Mesenchymal stem cell (in vitro differentiated cells and primary cell): ENCODE results near the gene GNG7.

ENCODE experiments used
- DNase-seq: peaks from one replicate; pipeline ENCODE4 v3.0.0-alpha.2; 2013
- H2AFZ ChIP-seq: one replicate; pipeline ENCODE4 v1.6.1; 2013; ENCODE audit warnings: low read depth, mild to moderate bottlenecking, control low read depth, inconsistent platforms, low read length, moderate library complexity
- H2AK5ac ChIP-seq: 2 replicates; pipeline ENCODE4 v1.6.1; 2013; ENCODE audit warnings: low read length, moderate library complexity, mild to moderate bottlenecking, inconsistent platforms; ENCODE audit not compliant: severe bottlenecking
- H2BK120ac ChIP-seq: one replicate; pipeline ENCODE4 v1.6.1; 2013; ENCODE audit warnings: low read depth, mild to moderate bottlenecking, inconsistent platforms, low read length, moderate library complexity
- H2BK12ac ChIP-seq, 2 experiments: one replicate each; pipeline ENCODE4 v1.6.1; 2013; ENCODE audit warnings: inconsistent platforms in 2 of 2, low read length in 2 of 2, mild to moderate bottlenecking in 2 of 2, moderate library complexity in 2 of 2, control low read depth in 1 of 2
- H2BK15ac ChIP-seq: one replicate; pipeline ENCODE4 v1.6.1; 2013; ENCODE audit warnings: mild to moderate bottlenecking, low read depth, inconsistent platforms; ENCODE audit not compliant: poor library complexity, severe bottlenecking
- H2BK5ac ChIP-seq: 2 replicates; pipeline ENCODE4 v1.6.1; 2013; ENCODE audit warnings: low read depth, mild to moderate bottlenecking, low read length, control low read depth, inconsistent platforms; ENCODE audit not compliant: poor library complexity, severe bottlenecking
- H3K14ac ChIP-seq, 2 experiments: one replicate each; pipeline ENCODE4 v1.6.1; 2013; ENCODE audit warnings: inconsistent platforms in 2 of 2, low read length in 2 of 2, control low read depth in 1 of 2, mild to moderate bottlenecking in 1 of 2, moderate library complexity in 1 of 2
- H3K18ac ChIP-seq, 2 experiments: one replicate each; pipeline ENCODE4 v1.6.1; 2013; ENCODE audit warnings: inconsistent platforms in 2 of 2, low read length in 2 of 2, control low read depth in 1 of 2, low read depth in 1 of 2, mild to moderate bottlenecking in 1 of 2
- H3K23ac ChIP-seq, 2 experiments: one replicate each; pipeline ENCODE4 v1.6.1; 2013; ENCODE audit warnings: inconsistent platforms in 2 of 2, low read length in 2 of 2, mild to moderate bottlenecking in 2 of 2, moderate library complexity in 2 of 2, control low read depth in 1 of 2
- H3K27ac ChIP-seq: 2 replicates; pipeline ENCODE4 v1.5.1; 2013; ENCODE audit warnings: mild to moderate bottlenecking, moderate library complexity, low read length, control low read depth, inconsistent platforms; ENCODE audit not compliant: poor library complexity, severe bottlenecking
- H3K27me3 ChIP-seq, 2 experiments: 2 replicates each; pipeline versions ENCODE4 v1.6.1 to v1.7.0; 2013; ENCODE audit warnings: low read length in 2 of 2, mild to moderate bottlenecking in 2 of 2, moderate library complexity in 2 of 2, control low read depth in 1 of 2, inconsistent platforms in 1 of 2; ENCODE audit not compliant: control insufficient read depth in 1 of 2, insufficient read depth in 1 of 2
- H3K36me3 ChIP-seq, 2 experiments: 2 replicates each; pipeline versions ENCODE4 v1.6.1 to v1.7.0; 2013; ENCODE audit warnings: low read length in 2 of 2, control low read depth in 1 of 2, inconsistent platforms in 1 of 2, low read depth in 1 of 2, mild to moderate bottlenecking in 1 of 2; ENCODE audit not compliant: insufficient read depth in 2 of 2, control insufficient read depth in 1 of 2
- H3K4ac ChIP-seq, 2 experiments: one replicate each; pipeline ENCODE4 v1.6.1; 2013; ENCODE audit warnings: inconsistent platforms in 2 of 2, low read length in 2 of 2, mild to moderate bottlenecking in 2 of 2, moderate library complexity in 2 of 2, control low read depth in 1 of 2, low read depth in 1 of 2
- H3K4me1 ChIP-seq: 2 replicates; pipeline ENCODE4 v1.6.1; 2013; ENCODE audit warnings: low read depth, low read length, control low read depth; ENCODE audit not compliant: control insufficient read depth, insufficient read depth
- H3K4me2 ChIP-seq: 2 replicates; pipeline ENCODE4 v1.6.1; 2013; ENCODE audit warnings: low read length, mild to moderate bottlenecking, inconsistent platforms; ENCODE audit not compliant: poor library complexity, severe bottlenecking
- H3K4me3 ChIP-seq, 2 experiments: 2 replicates each; pipeline versions ENCODE4 v1.5.1 to v1.7.0; 2013; ENCODE audit warnings: low read length in 2 of 2, mild to moderate bottlenecking in 2 of 2, control low read depth in 1 of 2, low read depth in 1 of 2; ENCODE audit not compliant: insufficient read depth in 1 of 2
- H3K79me1 ChIP-seq: replicated peaks from 2 replicates; pipeline ENCODE4 v1.6.1; 2013; ENCODE audit warnings: mild to moderate bottlenecking, control low read depth, low read length, inconsistent platforms; ENCODE audit not compliant: poor library complexity, severe bottlenecking
- H3K9ac ChIP-seq: 2 replicates; pipeline ENCODE4 v1.7.0; 2013; ENCODE audit warnings: mild to moderate bottlenecking, low read length, moderate library complexity
- H3K9me3 ChIP-seq: 2 replicates; pipeline ENCODE4 v1.7.0; 2013; ENCODE audit warnings: mild to moderate bottlenecking, low read length; ENCODE audit not compliant: control insufficient read depth
- H4K8ac ChIP-seq: one replicate; pipeline ENCODE4 v1.6.1; 2013; ENCODE audit warnings: inconsistent platforms, mild to moderate bottlenecking, low read length, moderate library complexity
- H4K91ac ChIP-seq: one replicate; pipeline ENCODE4 v1.6.1; 2013; ENCODE audit warnings: mild to moderate bottlenecking, low read length, inconsistent platforms
- WGBS: methylation state at CpG from one replicate; pipeline ENCODE4 v1.1.7; 2013; ENCODE audit warnings: mixed read lengths; 5-methylcytosine and 5-hydroxymethylcytosine counted together

GNG7 gene

GRCh38 chr19:2592824-2593223, 109.7 kb downstream of the GNG7 start:
- H2AK5ac ChIP-seq, result no peak overlapping the region
- H3K9ac ChIP-seq, result no peak overlapping the region
- no peak overlapping the region for H2AFZ ChIP-seq
- H3K4me2 ChIP-seq, result no peak overlapping the region
- no peak for DNase-seq
- no peak overlapping the region for H3K4me3 ChIP-seq
- peaks cover 5 to 32% of the 10 kb centered on the region in 2 experiments for H3K27me3 ChIP-seq
- no peak overlapping the region for H2BK5ac ChIP-seq
- no peak overlapping the region for H2BK15ac ChIP-seq
- no peak overlapping the region for H3K4ac ChIP-seq
- no peaks in the 10 kb centered on the region for H3K79me1 ChIP-seq
- peaks cover 3% of the 10 kb centered on the region for H3K4me1 ChIP-seq
- WGBS, result 60% methylated on average over 4 of the region's 4 CpGs
- H3K23ac ChIP-seq, result no peak overlapping the region
- no peak overlapping the region for H4K8ac ChIP-seq
- H2BK120ac ChIP-seq, result no peak overlapping the region
- H3K14ac ChIP-seq, result no peak overlapping the region
- H3K36me3 ChIP-seq, result no peaks in the 10 kb centered on the region
- H3K18ac ChIP-seq, result no peak overlapping the region
- H3K9me3 ChIP-seq, result no peaks in the 10 kb centered on the region
- no peak overlapping the region for H4K91ac ChIP-seq
- H2BK12ac ChIP-seq, result no peak overlapping the region
- H3K27ac ChIP-seq, result no peak overlapping the region

- Histone ChIP-seq H3K4me1 (peaks cover 5% of the 10 kb centered on the region), H2BK12ac (no peak overlapping the region), H2BK120ac (no peak overlapping the region), H3K4me2 (no peak overlapping the region), H4K91ac (no peak overlapping the region), H2AFZ (no peak overlapping the region), H3K4me3 (no peak overlapping the region), H3K9ac (no peak overlapping the region), H3K4ac (no peak overlapping the region), H4K8ac (no peak overlapping the region), H3K23ac (no peak overlapping the region), H3K27ac (no peak overlapping the region), H3K27me3 (peaks cover 5 to 38% of the 10 kb centered on the region in 2 experiments), H2BK15ac (no peak overlapping the region), H2AK5ac (no peak overlapping the region), H3K9me3 (no peaks in the 10 kb centered on the region), H3K36me3 (no peaks in the 10 kb centered on the region), H2BK5ac (no peak overlapping the region), H3K14ac (no peak overlapping the region), H3K18ac (no peak overlapping the region), H3K79me1 (no peaks in the 10 kb centered on the region)
- 100% methylated on average over 2 of the region's 3 CpGs for WGBS
- DNase-seq, result no peak
Measured at GRCh38 chr19:2591537-2592291, 110.8 kb downstream of the GNG7 start.

GRCh38 chr19:2590630-2591399, 111.7 kb downstream of the GNG7 start:
- H2AK5ac ChIP-seq, result no peak overlapping the region
- no peak overlapping the region for H3K23ac ChIP-seq
- H2BK12ac ChIP-seq, result no peak overlapping the region
- H3K9ac ChIP-seq, result no peak overlapping the region
- H3K9me3 ChIP-seq, result no peaks in the 10 kb centered on the region
- peaks cover 5% of the 10 kb centered on the region for H3K4me1 ChIP-seq
- no peak overlapping the region for H2BK120ac ChIP-seq
- no peak overlapping the region for H3K27ac ChIP-seq
- no peak overlapping the region for H3K4me2 ChIP-seq
- H3K36me3 ChIP-seq, result no peaks in the 10 kb centered on the region
- H2BK15ac ChIP-seq, result no peak overlapping the region
- H3K14ac ChIP-seq, result no peak overlapping the region
- no peak overlapping the region for H2BK5ac ChIP-seq
- H3K27me3 ChIP-seq, result peaks cover 5 to 38% of the 10 kb centered on the region in 2 experiments
- H3K4ac ChIP-seq, result no peak overlapping the region
- H3K18ac ChIP-seq, result no peak overlapping the region
- H2AFZ ChIP-seq, result no peak overlapping the region
- H4K8ac ChIP-seq, result no peak overlapping the region
- no peak for DNase-seq
- WGBS, result 96% methylated on average over 8 of the region's 9 CpGs
- no peak overlapping the region for H3K4me3 ChIP-seq
- no peaks in the 10 kb centered on the region for H3K79me1 ChIP-seq
- H4K91ac ChIP-seq, result no peak overlapping the region

GRCh38 chr19:2589441-2589840, 113.1 kb downstream of the GNG7 start:
- Histone ChIP-seq H2AK5ac (no peak overlapping the region), H4K8ac (no peak overlapping the region), H3K4me2 (no peak overlapping the region), H3K4me1 (peaks cover 5% of the 10 kb centered on the region), H2BK15ac (no peak overlapping the region), H3K79me1 (no peaks in the 10 kb centered on the region), H4K91ac (no peak overlapping the region), H3K36me3 (no peaks in the 10 kb centered on the region), H2AFZ (no peak overlapping the region), H2BK12ac (no peak overlapping the region), H2BK5ac (no peak overlapping the region), H2BK120ac (no peak overlapping the region), H3K23ac (no peak overlapping the region), H3K27ac (no peak overlapping the region), H3K18ac (no peak overlapping the region), H3K14ac (no peak overlapping the region), H3K9me3 (no peaks in the 10 kb centered on the region), H3K4ac (no peak overlapping the region), H3K27me3 (peaks cover 5 to 38% of the 10 kb centered on the region in 2 experiments), H3K4me3 (no peak overlapping the region), H3K9ac (no peak overlapping the region)
- WGBS, result 93% methylated on average over 10 of the region's 10 CpGs
- no peak for DNase-seq
